Stimulated activated CD4-positive, alpha-beta T cell treated with anti-CD3 and anti-CD28 coated beads, Interleukin-15, amount 100 ng/mL, for 48 hours (primary cell): ENCODE measurements around the gene CCDC57.
A peak's percentile ranks its signal among the peaks of the same experiment; 100 is the strongest.

Source experiments
- DNase-seq, 2 donors: peaks; one replicate each; pipeline ENCODE4 v3.0.0-alpha.2; 2020; ENCODE audit warnings: low read depth in 2 of 2

Gene CCDC57

GRCh38 chr17:82105882-82106687 lies 106.6 kb downstream of the CCDC57 start:
- DNase-seq: peak in 1 of 2 donors; percentile 62

- DNase-seq: no peak
These were observed 107.2 kb downstream of the CCDC57 start for GRCh38 chr17:82105417-82105881.

- DNase-seq: no peak
These were observed 107.7 kb downstream of the CCDC57 start for GRCh38 chr17:82104797-82105416.

GRCh38 chr17:82103553-82104451 lies 108.8 kb downstream of the CCDC57 start:
- no peak for DNase-seq

- no peak for DNase-seq
These were observed 110.6 kb downstream of the CCDC57 start for GRCh38 chr17:82101767-82102679.

- DNase-seq: no peak
These were observed 111.3 kb downstream of the CCDC57 start for GRCh38 chr17:82101301-82101715.

- no peak for DNase-seq
These were observed 111.9 kb downstream of the CCDC57 start for GRCh38 chr17:82100502-82101298.

- no peak for DNase-seq
These were observed 113.5 kb downstream of the CCDC57 start for GRCh38 chr17:82098939-82099763.

GRCh38 chr17:82098169-82098938 lies 114.3 kb downstream of the CCDC57 start, which contains the start of gene FASN:
Gene FASN (minus strand): TSS chr17:82098236. CDS start chr17:82096445, 1,791 bp downstream.
- DNase-seq: peak; percentile 90 to 94

GRCh38 chr17:82097919-82098168 lies 114.8 kb downstream of the CCDC57 start:
- DNase-seq: no peak

- no peak for DNase-seq
These were observed 115.3 kb downstream of the CCDC57 start for GRCh38 chr17:82097184-82097918.

GRCh38 chr17:82096709-82097183 lies 115.9 kb downstream of the CCDC57 start:
- DNase-seq: no peak

GRCh38 chr17:82095777-82096708 lies 116.6 kb downstream of the CCDC57 start:
- no peak for DNase-seq

GRCh38 chr17:82094931-82095776 lies 117.5 kb downstream of the CCDC57 start:
- DNase-seq: no peak

- DNase-seq: no peak
These were observed 119.5 kb downstream of the CCDC57 start for GRCh38 chr17:82092995-82093751.
